Esophagus squamous epithelium (tissue), 5 donors: ENCODE measurements around the gene ATP10B. TPM values are rescaled to one million over a fixed set of nuclear protein-coding genes. Genes with fewer than 3 reads are reported as not detected.

Experiments used
- DNase-seq: peaks from one replicate; lab custom pipeline; 2025; lab: John Stamatoyannopoulos, UW
- H3K27ac ChIP-seq, 4 donors: fragments of 200-600 bp; sonication (generic); one replicate each; pipeline ENCODE4 v1.5.1; 2016 to 2019; ENCODE audit warnings: mild to moderate bottlenecking in 1 of 4
- H3K27me3 ChIP-seq, 4 donors: fragments of 200-600 bp; sonication (generic); 1 replicate in 3 of 4; 2 replicates in 1 of 4; pipeline versions ENCODE4 v1.5.1 to v1.6.0; 2017 to 2021; ENCODE audit warnings: antibody characterized with exemption in 1 of 4
- H3K36me3 ChIP-seq, 3 donors: fragments of 200-600 bp; sonication (generic); one replicate each; pipeline ENCODE4 v1.5.1; 2016 to 2019
- H3K4me1 ChIP-seq, 3 donors: fragments of 200-600 bp; sonication (generic); one replicate each; pipeline ENCODE4 v1.5.1; 2017 to 2019
- H3K4me3 ChIP-seq, 4 donors: fragments of 200-600 bp; sonication (generic); 1 replicate in 3 of 4; 2 replicates in 1 of 4; pipeline ENCODE4 v1.5.1; 2016 to 2019; ENCODE audit warnings: mild to moderate bottlenecking in 2 of 4, moderate library complexity in 1 of 4
- H3K9me3 ChIP-seq, 3 donors: fragments of 200-600 bp; sonication (generic); one replicate each; pipeline ENCODE4 v1.5.1; 2016 to 2019
- CTCF ChIP-seq, 6 experiments: fragments of 450-650 bp in 4 of 6; fragments of 200-600 bp in 2 of 6; sonication (generic) in 2 of 6; IDR thresholded peaks; one replicate each; pipeline ENCODE4 v1.5.1; 2016 to 2019; ENCODE audit warnings: antibody characterized with exemption in 6 of 6, mild to moderate bottlenecking in 4 of 6, moderate library complexity in 4 of 6
- POLR2A ChIP-seq, 4 donors: fragments of 450-650 bp; IDR thresholded peaks; one replicate each; pipeline ENCODE4 v1.6.1; 2017; ENCODE audit warnings: antibody characterized with exemption in 4 of 4, mild to moderate bottlenecking in 4 of 4, moderate library complexity in 3 of 4
- WGBS, 2 donors: methylation state at CpG; one replicate each; pipeline ENCODE4 v1.1.5; 2018; 5-methylcytosine and 5-hydroxymethylcytosine counted together
- intact Hi-C: fragments of 100-400 bp; cut with DNase I; formaldehyde crosslinking; loops from one replicate; pipeline ENCODE4 v1.15.0; 2022
- total RNA-seq, 4 donors: library from RNA; depleted of rRNA; stranded (reverse); fragments of >200 nt; gene quantifications; one replicate each; pipeline ENCODE4 v1.1.0, GENCODE V29; 2016
- donor health status: DM: yes; HTN: yes; CAD: no.

Gene ATP10B
- total RNA-seq, 4 donors from 2014 or later = 6.1 to 26.6 (median 14.4) TPM

- intact Hi-C loops = no loop called here
- H3K27me3 ChIP-seq = peaks cover 0 to 2% (median 0%) of the 10 kb centered on the region in 4 donors
These were observed 335.1 kb downstream of the ATP10B start for GRCh38 chr5:160516696-160517530.

GRCh38 chr5:160514866-160515265 lies 337.1 kb downstream of the ATP10B start:
- DNase-seq = no peak
- no peak overlapping the region for H3K27ac ChIP-seq
- intact Hi-C loops = no loop called here
- H3K4me3 ChIP-seq = no peak overlapping the region
- no peaks in the 10 kb centered on the region for H3K36me3 ChIP-seq
- no peak for TF ChIP-seq POLR2A (IDR thresholded peaks at IDR 0.05)
- no peak for TF ChIP-seq CTCF (IDR thresholded peaks at IDR 0.05)
- no peaks in the 10 kb centered on the region for H3K4me1 ChIP-seq
- peaks cover 0 to 10% (median 0%) of the 10 kb centered on the region in 4 donors for H3K27me3 ChIP-seq
- no peaks in the 10 kb centered on the region for H3K9me3 ChIP-seq
- WGBS, 2 donors = 59 to 75% methylated on average over 3 of the region's 3 CpGs

More at GRCh38 chr5:160516696-160517530, 335.1 kb downstream of the ATP10B start:
- Histone ChIP-seq H3K4me1 (no peaks in the 10 kb centered on the region), H3K9me3 (no peaks in the 10 kb centered on the region), H3K36me3 (no peaks in the 10 kb centered on the region), H3K4me3 (no peak overlapping the region), H3K27ac (no peak overlapping the region)
- no peak for DNase-seq
- 94 to 96% methylated on average over 6 to 7 of the region's 8 CpGs for WGBS, 2 donors
- TF ChIP-seq CTCF (IDR thresholded peaks at IDR 0.05) = no peak
- TF ChIP-seq POLR2A (IDR thresholded peaks at IDR 0.05) = no peak

- no peak for DNase-seq
- Histone ChIP-seq H3K4me3 (no peak overlapping the region), H3K4me1 (no peaks in the 10 kb centered on the region), H3K36me3 (no peaks in the 10 kb centered on the region), H3K9me3 (no peaks in the 10 kb centered on the region), H3K27me3 (peaks cover 0 to 10% (median 0%) of the 10 kb centered on the region in 4 donors), H3K27ac (no peak overlapping the region)
- 75 to 84% methylated on average over 2 of the region's 2 CpGs for WGBS, 2 donors
- no peak for TF ChIP-seq POLR2A (IDR thresholded peaks at IDR 0.05)
- TF ChIP-seq CTCF (IDR thresholded peaks at IDR 0.05) = no peak
- intact Hi-C loops = no loop called here
These were observed 337.8 kb downstream of the ATP10B start for GRCh38 chr5:160514191-160514590.

- Histone ChIP-seq H3K4me1 (peaks cover 0 to 7% (median 5%) of the 10 kb centered on the region in 3 donors), H3K36me3 (no peaks in the 10 kb centered on the region), H3K27ac (no peak overlapping the region), H3K27me3 (peaks cover 0 to 10% (median 0%) of the 10 kb centered on the region in 4 donors), H3K4me3 (no peak overlapping the region), H3K9me3 (no peaks in the 10 kb centered on the region)
- no peak for TF ChIP-seq CTCF (IDR thresholded peaks at IDR 0.05)
- no peak for DNase-seq
- intact Hi-C loops = no loop called here
These were observed 338.5 kb downstream of the ATP10B start for GRCh38 chr5:160513485-160513884.
